ENCODE measurements around the gene CTIF.

GRCh38 chr18:48843596-48843995 is 304.8 kb downstream of the CTIF start:
- TF ChIP-seq CTCF (IDR thresholded peaks at IDR 0.05) (no peak), POLR2A (IDR thresholded peaks at IDR 0.05) (no peak)
